GM23338 (cell line): Measurements from ENCODE around the gene RIC1.

Experiments used
- EZH2 ChIP-seq: fragments of 200-600 bp; sonication (generic); IDR thresholded peaks from one replicate; pipeline ENCODE4 v1.8.0; 2017; ENCODE audit warnings: antibody characterized with exemption, mild to moderate bottlenecking, low read depth; ENCODE audit not compliant: unreplicated experiment
- STAT1 ChIP-seq: IDR thresholded peaks from one replicate; pipeline ENCODE4 v1.6.1; 2016; ENCODE audit warnings: antibody characterized with exemption; ENCODE audit not compliant: unreplicated experiment
- TF ChIP-seq, protein P1 (sequence below), 2 experiments: fragments of 200-600 bp in 1 of 2; sonication (generic) in 1 of 2; conservative IDR thresholded peaks; 2 replicates each; pipeline versions ENCODE4 v1.5.1 to v1.6.1; 2016 to 2017; ENCODE audit warnings: antibody characterized with exemption in 2 of 2, low read depth in 2 of 2, mild to moderate bottlenecking in 2 of 2, moderate library complexity in 1 of 2
- TF ChIP-seq, protein P2 (sequence below): IDR thresholded peaks from one replicate; pipeline ENCODE4 v1.6.1; 2018; ENCODE audit warnings: antibody characterized with exemption; ENCODE audit not compliant: unreplicated experiment

DNA sequence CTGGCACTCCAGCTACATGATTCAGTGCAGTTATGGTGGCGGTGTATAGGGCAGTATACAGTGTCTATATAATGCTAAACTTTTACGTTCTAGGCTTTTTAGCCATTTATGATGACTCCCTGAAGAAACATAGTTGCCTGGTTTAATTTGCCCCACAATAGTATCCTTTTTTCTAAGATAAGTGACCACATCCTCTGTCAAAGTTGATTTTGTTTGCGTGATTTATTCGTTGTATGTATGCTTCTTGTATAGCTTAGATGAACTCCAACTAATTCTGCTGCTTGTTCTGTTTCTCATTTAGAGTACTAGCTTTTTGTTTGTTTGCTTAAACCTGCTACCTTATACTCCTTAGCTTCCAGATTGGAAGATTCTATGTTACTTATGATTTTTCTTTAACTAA is 120.4 kb downstream of the RIC1 start:
- TF ChIP-seq EZH2 = no peak
- TF ChIP-seq, protein P1, sequence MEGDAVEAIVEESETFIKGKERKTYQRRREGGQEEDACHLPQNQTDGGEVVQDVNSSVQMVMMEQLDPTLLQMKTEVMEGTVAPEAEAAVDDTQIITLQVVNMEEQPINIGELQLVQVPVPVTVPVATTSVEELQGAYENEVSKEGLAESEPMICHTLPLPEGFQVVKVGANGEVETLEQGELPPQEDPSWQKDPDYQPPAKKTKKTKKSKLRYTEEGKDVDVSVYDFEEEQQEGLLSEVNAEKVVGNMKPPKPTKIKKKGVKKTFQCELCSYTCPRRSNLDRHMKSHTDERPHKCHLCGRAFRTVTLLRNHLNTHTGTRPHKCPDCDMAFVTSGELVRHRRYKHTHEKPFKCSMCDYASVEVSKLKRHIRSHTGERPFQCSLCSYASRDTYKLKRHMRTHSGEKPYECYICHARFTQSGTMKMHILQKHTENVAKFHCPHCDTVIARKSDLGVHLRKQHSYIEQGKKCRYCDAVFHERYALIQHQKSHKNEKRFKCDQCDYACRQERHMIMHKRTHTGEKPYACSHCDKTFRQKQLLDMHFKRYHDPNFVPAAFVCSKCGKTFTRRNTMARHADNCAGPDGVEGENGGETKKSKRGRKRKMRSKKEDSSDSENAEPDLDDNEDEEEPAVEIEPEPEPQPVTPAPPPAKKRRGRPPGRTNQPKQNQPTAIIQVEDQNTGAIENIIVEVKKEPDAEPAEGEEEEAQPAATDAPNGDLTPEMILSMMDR (conservative IDR thresholded peaks at IDR 0.05; ENCODE audit: low read depth in 2 of 2) = no peak
- TF ChIP-seq STAT1 = no peak
- TF ChIP-seq, protein P2, sequence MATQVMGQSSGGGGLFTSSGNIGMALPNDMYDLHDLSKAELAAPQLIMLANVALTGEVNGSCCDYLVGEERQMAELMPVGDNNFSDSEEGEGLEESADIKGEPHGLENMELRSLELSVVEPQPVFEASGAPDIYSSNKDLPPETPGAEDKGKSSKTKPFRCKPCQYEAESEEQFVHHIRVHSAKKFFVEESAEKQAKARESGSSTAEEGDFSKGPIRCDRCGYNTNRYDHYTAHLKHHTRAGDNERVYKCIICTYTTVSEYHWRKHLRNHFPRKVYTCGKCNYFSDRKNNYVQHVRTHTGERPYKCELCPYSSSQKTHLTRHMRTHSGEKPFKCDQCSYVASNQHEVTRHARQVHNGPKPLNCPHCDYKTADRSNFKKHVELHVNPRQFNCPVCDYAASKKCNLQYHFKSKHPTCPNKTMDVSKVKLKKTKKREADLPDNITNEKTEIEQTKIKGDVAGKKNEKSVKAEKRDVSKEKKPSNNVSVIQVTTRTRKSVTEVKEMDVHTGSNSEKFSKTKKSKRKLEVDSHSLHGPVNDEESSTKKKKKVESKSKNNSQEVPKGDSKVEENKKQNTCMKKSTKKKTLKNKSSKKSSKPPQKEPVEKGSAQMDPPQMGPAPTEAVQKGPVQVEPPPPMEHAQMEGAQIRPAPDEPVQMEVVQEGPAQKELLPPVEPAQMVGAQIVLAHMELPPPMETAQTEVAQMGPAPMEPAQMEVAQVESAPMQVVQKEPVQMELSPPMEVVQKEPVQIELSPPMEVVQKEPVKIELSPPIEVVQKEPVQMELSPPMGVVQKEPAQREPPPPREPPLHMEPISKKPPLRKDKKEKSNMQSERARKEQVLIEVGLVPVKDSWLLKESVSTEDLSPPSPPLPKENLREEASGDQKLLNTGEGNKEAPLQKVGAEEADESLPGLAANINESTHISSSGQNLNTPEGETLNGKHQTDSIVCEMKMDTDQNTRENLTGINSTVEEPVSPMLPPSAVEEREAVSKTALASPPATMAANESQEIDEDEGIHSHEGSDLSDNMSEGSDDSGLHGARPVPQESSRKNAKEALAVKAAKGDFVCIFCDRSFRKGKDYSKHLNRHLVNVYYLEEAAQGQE = no peak
